GM12873 (cell line): ENCODE data around the gene PGS1.

ENCODE experiments used
- TF ChIP-seq, protein P1 (sequence below): IDR thresholded peaks from 2 replicates; pipeline ENCODE4 v1.5.1; 2012; ENCODE audit warnings: low read depth, mild to moderate bottlenecking, moderate library complexity, low read length, control low read depth; ENCODE audit not compliant: insufficient read depth; ENCODE audit errors: missing control alignments

The PGS1 gene

GRCh38 chr17:78435330-78436005, 57.0 kb downstream of the PGS1 start:
- TF ChIP-seq, protein P1, sequence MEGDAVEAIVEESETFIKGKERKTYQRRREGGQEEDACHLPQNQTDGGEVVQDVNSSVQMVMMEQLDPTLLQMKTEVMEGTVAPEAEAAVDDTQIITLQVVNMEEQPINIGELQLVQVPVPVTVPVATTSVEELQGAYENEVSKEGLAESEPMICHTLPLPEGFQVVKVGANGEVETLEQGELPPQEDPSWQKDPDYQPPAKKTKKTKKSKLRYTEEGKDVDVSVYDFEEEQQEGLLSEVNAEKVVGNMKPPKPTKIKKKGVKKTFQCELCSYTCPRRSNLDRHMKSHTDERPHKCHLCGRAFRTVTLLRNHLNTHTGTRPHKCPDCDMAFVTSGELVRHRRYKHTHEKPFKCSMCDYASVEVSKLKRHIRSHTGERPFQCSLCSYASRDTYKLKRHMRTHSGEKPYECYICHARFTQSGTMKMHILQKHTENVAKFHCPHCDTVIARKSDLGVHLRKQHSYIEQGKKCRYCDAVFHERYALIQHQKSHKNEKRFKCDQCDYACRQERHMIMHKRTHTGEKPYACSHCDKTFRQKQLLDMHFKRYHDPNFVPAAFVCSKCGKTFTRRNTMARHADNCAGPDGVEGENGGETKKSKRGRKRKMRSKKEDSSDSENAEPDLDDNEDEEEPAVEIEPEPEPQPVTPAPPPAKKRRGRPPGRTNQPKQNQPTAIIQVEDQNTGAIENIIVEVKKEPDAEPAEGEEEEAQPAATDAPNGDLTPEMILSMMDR = no peak

DNA sequence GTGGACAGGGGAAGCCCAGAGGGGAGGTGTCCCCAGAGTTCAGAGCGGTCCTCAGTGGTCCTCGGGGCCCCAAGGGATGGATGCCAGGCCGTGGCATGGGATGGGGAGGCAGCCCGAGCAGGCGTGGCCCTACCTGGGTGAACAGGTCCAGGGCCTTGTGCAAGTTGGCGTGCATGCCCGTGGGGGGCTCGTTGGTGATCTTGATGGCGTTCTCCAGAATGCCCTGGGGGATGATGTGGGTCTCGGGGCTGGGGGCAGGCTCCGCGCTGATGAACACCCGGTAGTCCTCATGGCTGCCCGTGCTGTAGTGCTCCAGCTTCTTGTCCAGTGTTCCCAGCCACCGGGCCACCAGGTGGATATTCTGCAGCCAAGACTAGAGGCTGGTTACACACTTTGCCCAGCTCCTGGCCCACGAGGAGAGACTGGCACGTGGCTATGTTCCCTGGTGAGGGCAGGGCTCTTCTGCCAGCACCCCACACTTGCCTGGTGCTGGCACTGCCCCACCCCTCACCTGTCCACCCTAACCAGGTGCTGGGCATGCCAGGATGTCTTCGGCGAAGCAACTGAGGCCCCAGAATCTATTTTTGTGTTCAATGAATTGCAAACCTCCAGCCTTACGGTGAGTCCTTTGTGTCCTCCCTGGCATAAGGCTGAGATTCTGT, 59.2 kb downstream of the PGS1 start:
- TF ChIP-seq, protein P1 = no peak

GRCh38 chr17:78438271-78438691, 59.8 kb downstream of the PGS1 start:
- TF ChIP-seq, protein P1 = no peak

DNA sequence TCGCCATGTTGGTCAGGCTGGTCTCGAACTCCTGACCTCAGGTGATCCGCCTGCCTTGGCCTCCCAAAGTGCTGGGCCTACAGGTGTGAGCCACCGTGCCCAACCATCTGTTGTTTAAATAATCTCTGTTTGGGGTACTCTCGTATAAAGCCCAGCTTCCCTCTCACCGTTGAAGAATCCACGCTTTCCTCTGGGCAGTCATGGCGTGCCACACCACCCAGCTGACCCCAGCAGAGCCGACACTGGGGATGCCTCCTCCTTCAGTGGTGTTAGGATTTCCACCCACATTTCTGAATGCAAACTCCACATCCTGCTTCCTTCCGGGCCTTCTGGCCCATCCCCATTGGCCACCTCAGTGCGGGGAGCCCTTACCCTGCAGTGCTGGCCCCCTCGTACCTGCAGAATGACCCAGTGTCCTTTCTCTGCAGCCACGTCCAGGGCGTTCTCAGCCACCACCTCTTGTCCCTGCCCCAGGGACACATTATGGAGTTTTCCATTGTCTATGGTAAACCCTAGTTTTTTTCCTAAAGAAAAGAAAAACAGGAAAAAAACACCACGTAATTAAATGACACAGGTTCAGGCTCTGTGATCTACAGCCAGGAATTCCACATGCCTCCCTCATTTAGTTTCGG, 60.4 kb downstream of the PGS1 start:
- TF ChIP-seq, protein P1 = no peak

DNA sequence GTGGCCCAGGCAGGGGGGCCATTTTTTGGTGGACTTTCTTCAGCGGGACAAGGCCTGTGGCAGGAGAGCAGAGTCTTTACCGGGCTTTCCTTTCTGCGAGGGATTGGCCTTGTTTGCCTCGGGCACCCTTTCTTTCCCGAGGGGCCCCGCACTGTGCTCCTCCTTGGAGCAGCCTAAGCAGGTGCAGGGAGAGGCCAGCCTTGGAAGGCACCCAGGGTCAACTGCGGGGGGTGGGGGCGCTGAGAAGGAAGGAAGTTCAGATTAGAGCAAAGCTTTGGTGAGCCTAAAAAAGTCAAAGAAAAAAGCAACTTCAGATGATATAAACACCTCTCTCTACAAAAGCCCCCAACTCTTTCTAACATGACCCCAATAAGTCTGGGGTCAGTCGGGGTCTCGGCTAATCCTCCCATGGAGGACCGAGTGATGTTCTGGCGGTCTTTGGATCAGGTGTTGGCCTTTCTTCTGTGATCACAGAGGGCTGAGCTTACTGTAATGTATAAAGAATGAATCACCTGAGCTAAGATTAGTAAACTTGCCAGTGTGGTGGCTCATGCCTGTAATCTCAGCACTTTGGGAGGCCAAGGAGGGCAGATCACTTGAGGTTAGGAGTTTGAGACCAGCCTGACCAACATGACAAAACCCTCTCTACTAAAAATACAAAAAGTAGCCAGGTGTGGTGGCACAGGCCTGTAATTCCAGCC, 63.0 kb downstream of the PGS1 start:
- TF ChIP-seq, protein P1 = no peak

DNA sequence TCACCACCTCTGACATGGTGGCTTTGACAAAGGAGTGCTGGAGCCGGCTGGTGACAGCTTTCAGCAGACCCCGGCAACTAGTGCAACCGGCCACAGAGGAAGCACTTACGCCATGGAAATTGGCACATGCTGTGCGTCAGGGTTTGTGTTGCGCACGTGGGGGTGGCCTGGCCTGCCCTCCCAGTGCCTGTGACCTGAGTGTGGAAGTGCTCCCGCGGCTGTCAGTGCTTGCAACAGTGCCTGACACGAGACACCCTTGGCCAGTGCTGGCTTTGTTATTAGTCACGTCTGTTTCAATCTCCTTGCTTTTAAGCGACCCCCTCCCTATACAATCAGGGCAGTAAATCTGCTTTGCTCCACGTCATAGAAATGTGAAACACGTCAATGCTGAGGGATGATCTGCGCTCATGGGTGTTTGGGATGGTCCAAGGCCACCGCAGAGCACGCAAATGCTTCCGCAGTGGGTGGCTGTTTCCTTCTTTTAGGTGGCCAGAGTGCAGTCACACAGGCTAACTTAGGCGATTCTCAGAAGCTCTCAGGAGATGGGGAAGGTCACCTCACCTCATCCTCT, 64.3 kb downstream of the PGS1 start:
- TF ChIP-seq, protein P1 = no peak
